ENCODE measurements around the gene LY9.

DNA sequence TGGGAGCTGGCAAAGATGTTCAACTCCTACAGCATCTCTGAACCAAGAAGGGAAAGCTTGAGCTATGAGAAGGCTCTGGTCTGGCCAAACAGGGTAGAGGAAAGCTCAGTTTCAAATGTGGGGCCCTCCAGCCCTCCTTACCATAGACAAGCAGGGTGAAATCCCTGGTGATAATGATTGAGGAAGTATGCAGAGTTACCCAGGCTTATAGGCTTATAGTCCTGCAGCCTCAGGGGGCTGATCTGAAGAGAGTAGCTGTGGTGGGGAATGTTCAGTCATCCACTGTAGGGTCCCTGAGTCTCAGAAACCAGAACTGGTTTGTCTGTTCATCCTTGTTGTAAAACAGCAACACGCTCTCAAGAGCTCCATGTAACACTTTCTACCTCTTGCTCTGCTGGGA, 19.8 kb upstream of the LY9 start:
- TF ChIP-seq, protein P1, sequence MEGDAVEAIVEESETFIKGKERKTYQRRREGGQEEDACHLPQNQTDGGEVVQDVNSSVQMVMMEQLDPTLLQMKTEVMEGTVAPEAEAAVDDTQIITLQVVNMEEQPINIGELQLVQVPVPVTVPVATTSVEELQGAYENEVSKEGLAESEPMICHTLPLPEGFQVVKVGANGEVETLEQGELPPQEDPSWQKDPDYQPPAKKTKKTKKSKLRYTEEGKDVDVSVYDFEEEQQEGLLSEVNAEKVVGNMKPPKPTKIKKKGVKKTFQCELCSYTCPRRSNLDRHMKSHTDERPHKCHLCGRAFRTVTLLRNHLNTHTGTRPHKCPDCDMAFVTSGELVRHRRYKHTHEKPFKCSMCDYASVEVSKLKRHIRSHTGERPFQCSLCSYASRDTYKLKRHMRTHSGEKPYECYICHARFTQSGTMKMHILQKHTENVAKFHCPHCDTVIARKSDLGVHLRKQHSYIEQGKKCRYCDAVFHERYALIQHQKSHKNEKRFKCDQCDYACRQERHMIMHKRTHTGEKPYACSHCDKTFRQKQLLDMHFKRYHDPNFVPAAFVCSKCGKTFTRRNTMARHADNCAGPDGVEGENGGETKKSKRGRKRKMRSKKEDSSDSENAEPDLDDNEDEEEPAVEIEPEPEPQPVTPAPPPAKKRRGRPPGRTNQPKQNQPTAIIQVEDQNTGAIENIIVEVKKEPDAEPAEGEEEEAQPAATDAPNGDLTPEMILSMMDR (IDR thresholded peaks at IDR 0.05) = no peak
- TF ChIP-seq POLR2A (IDR thresholded peaks at IDR 0.05) = no peak

Data from lower leg skin (tissue), 3 donors.